Fibroblast of gingiva (primary cell): ENCODE data around the gene COQ10A.

ENCODE experiments used
- DNase-seq: peaks from one replicate; pipeline ENCODE4 v3.0.0-alpha.2; 2011; ENCODE audit warnings: low read depth

The COQ10A gene

DNA sequence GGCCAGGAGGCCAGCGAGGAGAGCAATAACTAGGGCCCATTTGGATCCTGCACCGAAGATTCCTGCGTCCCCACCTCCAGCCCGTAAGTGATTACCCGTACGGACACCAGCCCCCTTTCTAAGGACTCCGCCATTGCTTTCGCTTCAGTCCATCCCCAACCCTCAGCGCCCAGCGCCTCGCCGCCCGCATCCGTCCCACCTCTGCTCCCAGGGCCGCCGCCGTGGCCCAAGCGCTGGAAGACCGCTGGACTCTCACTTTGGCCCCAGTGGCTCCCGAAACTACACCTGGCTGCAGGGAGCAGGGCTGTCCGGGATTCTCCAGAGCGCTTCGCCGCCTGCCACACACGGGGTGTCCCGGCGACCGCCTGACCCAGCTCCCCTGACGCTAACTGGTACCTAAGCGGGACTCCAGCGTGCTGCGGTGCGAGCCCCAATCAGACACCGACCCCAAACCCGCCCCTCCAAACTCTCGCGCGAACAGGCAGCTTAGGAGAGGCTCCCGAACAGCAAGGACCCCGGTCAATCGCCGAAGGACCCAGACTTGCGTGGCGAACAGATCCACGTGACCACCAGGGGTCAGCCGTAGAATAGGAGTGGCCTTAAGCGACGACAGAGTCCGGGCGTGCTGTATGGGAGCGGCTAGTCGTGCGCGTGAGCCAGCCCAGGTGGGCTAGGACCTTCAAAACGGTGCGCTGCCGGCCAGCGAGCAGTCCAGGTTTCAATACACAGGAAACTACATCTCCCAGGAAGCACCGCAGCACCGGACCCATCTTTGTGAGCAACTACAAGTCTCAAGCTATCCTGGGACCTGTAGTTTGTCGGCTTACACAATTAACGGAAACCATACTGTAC, 49.1 kb downstream of the COQ10A start, which contains the start of gene CNPY2:
TSS of gene CNPY2 (minus strand) at position 367 of the 852 bp plus-strand sequence. CDS start 771 bp downstream, outside the sequence.
- DNase-seq = peak; percentile 95

DNA sequence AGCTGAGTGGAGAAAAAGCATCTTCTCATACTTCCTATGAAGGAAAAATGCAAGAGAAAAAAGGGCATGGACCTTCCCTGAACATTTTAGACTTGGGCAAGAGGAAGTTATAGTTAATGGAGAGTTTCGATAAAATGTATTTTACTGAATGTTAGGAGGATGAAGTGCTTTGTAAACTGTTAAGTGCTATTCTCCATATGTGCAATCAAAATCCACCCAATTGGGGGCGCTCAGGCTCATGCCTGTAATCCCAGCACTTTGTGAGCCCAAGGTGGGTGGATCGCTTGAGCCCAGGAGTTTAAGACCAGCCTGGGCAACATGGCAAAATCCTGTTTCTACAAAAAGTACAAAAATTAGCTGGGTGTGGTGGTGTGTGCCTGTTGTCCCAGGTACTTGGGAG, 50.9 kb downstream of the COQ10A start:
- DNase-seq = no peak
